GM18858 (cell line): ENCODE data around the gene TMEM59L.
"Not testable (repeated sequence)": the region's sequence is repeated elsewhere in the genome, so short reads cannot be mapped to it uniquely, and the experiment has no call there.

Experiments
- ATAC-seq: cut with Tn5 transposase; IDR thresholded peaks from one replicate; pipeline ENCODE4 v1.9.1; 2021; ENCODE audit not compliant: unreplicated experiment

Gene TMEM59L

DNA sequence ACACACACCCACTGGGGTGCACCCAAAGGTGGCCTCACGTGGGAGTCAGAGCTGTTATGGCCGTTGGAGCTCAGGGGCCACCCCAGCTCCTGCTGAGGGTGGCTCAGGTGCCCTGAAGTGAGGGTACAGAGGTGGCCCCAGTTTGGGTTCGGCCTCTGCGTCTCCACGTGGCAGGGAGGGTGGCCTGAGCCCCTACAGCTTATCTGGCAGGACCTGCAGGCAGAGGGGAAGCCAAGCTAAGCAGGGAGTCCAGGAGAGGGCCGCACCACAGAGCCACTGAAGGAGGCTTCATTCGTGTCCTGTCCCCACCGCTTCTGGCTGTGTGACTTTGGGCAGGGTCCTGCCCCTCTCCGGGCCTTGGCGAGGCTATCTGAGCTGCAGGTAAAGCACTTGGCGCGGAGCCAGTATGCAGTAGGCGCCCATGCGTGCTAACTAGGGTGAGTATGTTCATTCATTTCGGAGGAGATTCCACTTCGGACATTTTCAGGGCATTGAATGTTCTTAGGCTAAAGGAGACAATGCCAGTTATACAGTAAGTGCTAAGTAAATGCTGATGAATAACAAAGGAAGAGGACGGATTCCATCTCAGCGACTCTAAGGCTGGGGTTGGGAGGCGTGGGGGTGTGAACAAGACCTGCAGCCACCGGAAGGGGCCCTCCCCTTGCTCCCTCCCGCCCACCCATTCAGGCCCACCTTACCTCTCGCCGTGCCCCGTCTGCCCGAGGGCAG, 19.1 kb upstream of the TMEM59L start:
- no peak for ATAC-seq

DNA sequence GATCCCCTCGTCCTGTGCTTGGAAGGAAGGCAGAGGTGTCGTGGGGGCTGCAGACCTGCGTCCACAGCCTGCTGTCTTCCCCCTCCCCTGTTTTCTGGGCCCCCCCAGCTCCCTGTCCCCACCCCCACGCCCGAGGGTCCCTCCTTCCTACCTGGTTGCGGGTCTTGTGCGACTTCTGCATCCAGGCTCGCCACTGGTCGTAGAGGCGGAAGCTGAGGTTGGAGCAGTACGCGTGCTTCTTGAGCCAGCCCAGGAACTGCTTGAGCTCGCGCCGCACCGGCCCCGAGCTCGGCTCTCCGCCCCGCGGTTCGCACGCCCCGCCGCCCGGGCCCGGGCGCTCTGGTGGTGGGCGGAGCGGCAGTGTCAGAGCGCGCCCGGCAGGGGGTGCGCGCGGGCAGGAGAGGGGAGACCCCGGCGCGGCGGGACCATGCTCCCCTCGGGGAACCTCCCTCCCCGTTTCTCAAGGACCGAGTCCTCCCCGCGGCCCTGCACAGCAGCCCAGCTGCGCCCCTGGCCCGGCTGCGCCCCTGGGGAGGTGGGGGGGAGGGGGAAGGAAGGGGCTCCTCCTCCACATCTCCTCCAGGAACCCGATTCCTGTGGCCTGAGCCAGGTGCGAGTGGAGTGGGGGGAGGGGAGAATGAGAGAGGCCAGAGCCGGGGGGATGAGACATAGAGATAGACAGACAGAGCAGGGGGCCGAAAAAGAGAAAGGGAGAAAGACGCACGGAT, 18.4 kb upstream of the TMEM59L start:
- no peak for ATAC-seq

DNA sequence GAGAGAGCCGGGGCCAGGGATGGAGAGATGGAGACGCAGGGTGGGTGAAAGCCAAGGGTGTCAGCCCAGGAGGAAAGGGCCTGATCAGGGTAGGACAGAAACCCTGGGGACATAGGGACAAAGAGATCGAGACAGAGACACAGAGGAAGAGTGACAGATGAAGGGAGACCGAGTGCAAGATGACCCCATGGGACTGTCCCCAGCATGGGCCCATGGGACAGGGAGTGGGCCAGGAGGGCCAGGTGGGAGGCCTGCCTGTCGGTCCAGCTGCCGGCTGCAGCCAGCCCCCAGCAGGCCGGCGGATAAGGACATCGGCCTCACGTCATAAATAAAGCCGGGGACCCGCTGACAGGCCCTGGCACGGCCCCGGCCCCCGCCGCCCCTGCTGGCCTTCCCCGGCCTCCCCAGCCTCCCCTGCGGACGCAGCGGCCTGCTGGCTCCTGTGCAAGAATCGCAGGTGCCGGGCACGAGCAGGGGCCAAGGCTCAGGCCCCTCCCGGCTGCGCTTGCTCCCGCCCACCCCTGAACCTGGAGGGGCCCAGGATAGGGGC, 17.8 kb upstream of the TMEM59L start:
- ATAC-seq: no peak

DNA sequence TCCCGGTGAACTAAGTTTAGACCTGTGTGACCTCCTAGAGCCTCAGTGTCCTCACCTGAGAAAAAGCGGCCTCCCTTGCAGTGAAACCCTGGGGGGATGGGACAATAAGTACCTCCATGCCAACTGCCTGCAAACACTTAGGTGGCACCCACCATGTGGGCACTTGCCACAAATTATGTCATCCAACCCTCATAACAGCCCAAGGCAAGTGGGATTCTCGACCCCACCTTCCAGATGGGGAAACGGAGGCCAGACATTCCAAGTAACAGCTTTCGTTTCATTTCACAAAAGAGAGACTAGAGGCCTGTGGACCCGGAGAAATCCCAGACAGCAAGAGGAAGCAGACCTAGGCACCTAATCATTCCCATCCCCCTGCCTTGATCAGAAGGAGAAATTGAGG, 17.2 kb upstream of the TMEM59L start:
- ATAC-seq: no peak

DNA sequence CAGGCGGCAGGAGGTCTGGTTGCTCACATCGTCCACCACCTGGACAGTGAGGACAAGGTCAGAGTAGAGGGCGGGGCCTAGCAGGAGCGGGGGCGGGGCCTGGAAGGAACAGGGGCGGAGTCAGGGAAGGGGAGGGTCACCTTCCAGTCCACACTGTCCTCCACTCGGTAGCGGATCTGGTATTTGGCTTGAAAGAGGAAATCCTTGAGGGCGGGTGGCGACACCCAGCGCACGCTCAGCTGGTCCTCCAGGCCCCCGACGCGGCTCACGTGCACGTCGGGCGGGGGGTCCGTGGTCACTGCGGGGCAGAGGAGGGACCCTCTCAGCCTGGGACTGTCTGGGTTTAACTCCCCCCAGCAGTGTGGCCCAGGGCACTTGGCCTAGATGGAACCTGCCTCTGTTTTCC, 15.9 kb upstream of the TMEM59L start:
- ATAC-seq: no peak

DNA sequence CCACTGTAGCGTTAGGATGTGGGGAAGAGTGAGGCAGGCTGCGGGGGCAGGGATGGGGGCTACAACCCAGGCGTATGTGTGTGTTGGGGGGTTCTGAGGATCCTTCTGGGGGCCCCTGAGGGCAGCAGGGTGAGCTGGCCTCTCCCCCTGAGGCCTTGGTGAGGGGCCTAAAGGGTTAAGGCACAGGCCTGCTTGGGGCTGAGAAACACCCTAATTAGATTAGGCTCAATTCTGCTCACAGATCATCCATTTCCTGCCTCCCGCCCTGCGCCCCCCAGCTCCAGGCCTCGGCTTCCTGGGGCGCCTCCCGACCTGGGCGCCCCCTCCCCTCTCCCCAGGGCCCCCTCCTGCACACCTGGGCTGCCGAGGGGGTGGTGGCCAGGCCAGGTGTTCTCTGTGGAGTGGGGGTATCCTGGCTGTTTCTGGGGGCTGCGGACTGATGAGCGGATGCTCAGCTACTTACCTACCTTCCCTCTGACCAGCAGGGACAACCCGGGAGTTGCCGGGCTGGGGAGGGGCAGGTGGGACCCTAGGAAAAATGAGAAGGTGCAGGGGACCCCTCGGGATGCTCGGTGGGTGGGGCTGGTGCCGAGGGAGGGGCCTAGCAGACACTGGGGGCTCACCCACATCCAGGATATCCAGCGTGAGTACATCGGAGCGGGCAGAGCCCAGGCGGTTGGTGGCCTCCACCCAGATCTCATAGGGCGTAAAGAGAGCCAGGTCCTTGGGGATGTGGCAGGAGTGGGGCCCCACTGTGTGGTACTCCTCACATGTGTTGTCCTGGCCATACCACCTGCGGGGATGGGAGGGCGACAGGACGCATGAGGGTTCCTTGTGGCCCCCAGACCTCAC, 14.6 kb upstream of the TMEM59L start:
- no peak for ATAC-seq

DNA sequence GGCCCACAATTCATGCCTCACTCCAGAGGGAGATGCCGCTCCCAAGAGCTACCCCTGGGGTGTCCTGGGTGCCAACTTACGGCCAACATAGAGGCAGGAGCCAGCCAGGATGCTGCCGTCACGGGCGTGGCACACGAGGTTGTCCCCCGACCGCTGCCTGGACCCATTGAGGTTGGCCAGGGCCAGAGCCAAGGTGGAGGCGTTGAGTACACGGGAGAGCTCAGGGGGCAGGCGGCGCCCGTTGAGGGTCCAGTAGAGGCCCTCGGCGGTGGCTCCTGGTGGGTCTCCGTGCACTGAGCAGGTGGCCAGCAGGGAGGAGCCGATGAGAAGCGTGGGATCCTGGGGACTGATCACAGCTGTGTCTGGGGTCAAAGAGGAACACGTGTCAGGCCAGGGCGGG, 13.2 kb upstream of the TMEM59L start:
- ATAC-seq: no peak

DNA sequence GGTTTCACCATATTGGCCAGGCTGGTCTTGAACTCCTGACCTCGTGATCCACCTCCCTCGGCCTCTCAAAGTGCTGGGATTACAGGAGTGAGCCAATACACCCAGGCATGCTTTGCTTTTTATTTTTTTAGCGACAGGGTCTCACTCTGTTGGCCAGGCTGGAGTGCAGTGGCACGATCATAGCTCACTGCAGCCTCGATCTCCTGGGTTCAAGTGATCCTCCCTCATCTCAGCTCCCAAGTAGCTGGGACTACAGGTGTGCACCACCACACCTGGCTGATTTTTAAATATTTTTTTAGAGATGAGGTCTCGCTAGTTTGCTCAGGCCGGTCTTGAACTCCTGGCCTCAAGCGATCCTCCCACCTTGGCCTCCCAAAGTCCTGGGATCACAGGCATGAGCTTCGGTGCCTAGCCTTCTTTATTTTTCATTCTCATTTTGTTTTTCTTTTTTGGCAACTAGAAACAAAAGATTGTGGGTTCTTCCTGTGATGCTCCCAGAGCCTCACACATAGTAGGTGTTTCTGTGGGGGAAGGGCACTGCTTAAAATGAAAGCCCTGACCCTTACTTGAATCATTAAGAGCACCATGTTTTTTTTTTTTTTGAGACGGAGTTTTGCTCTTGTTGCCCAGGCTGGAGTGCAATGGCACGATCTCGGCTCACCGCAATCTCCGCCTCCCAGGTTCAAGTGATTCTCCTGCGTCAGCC, 11.8 kb upstream of the TMEM59L start:
- not testable (repeated sequence) for ATAC-seq

DNA sequence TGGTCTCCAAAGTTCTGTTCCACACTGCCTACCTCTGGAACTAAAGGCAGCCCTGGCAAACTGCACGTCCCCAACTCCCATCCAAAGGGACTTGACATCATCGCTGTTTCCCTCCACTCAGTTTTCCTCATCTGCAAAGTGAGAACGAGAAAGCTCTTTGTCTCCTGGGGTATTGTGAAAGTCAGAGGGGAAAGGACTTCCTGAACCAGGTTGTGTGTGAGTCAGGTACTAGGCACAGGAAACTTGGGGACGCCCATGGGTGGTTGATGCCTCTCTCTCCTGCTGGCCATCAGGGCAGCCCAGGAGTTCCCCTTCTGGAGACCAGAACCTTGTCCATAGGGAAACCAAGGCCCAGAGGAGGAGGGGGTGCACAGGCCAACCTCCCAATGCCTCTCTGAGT, 10.8 kb upstream of the TMEM59L start:
- ATAC-seq: no peak

DNA sequence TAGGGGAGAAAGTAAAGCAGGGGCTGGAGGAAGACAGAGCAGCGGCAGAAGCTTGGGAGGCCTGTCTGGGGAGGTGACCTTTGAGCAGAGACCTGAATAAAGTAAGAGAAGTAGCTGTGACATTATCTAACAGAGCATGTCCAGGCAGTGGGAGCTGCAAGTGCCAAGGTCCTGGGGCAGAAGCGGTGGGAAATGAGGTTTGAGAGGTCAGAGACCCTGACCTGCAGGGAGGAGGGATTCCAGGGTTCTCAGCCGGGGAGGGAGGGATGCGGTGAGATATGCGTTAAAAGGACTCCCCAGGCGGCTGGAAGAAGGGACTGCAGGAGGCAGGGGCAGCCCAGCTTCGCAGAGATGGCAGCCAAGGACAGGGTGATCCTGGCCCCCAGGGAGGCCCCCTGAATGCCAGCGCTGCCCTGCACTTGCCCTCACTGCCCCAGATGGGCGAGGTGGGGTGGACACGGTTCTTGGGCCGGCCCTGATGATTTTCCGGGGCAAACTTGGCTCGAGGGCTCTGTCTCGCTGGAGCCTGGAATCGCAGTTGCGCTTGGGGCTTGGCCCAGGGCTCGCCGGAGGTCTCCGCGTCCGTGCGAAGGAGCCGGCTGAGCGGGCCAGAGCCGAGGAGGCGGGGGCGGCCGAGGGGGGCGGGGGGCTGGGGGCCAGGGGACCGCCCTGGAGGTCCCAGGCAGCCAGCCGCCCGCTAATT, 9.3 kb upstream of the TMEM59L start:
- no peak for ATAC-seq

DNA sequence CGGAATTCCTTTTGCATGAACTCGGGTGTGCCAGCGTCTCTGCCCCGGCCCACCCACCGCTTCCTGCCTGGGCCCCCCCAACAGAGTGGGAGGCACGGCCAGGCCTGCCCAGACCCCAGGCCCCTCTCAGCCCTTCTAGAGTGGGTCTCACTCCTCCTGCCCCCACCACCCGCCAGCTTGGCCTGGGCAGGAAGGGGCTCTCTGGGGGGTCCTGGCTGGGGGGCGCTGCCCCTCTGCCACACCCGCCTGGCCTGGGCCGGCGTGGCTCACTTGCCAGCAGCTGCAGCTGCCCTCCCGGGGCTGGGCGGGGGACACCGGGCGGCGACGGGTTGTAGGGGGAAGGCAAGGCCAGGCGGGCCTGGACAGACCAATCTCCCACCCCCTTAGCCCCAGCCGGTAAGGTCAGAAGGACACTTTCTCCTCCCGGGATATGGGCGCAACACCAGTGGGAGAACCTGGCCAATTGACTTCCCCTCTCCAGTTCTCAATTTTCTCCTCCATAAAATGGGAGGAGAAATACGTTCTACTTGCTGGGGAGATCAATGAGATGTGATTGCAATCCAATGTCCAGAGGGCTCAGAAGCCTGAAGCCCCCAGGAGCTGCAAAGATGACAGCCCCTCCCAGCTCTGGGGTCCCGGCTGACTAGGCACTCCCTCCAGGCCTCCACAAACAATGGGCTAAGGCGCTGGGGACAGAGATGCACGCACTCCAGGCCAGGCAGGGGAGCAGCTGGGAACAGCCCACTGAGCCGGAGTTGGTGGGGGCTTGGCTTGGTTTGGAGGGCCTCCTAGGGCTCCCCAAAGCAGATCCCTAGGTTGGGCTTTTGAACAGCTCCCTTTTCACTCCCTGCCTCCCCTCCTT, 8.5 kb upstream of the TMEM59L start:
- ATAC-seq: no peak

DNA sequence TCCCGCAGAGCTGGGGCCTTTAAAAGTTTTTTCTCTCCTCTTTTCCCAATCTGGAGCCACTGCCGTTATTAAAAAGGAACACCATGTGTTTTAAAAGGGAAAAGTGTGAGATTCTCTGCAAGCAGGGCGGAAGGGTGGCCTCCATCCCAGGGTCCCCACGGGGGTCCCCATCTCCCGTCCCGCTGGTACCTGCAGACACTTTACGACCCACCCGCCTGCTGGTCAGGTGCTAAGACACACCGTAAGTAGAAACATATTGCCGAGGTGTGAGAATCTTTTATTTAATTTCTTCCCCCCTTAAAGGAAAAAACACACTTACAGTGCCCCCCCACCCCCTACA, 7.9 kb upstream of the TMEM59L start:
- ATAC-seq: no peak

DNA sequence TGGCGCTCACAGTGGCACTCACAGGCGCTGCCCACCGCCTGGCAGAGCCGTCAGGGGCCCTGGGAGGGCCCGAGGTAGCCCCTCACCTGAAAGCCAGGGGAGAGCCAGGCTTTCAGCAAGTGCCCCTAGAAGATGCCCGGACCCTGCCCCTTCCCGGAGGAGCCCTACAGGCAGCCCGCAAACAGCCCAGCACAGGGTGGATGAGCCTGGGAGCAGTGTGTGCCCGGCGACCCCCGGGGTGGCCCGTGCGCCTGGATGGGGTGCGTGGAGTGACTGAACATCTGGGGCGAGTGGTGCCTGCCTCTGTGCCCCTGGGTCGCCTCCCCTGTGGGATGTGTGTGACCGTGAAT, 7.5 kb upstream of the TMEM59L start:
- no peak for ATAC-seq

DNA sequence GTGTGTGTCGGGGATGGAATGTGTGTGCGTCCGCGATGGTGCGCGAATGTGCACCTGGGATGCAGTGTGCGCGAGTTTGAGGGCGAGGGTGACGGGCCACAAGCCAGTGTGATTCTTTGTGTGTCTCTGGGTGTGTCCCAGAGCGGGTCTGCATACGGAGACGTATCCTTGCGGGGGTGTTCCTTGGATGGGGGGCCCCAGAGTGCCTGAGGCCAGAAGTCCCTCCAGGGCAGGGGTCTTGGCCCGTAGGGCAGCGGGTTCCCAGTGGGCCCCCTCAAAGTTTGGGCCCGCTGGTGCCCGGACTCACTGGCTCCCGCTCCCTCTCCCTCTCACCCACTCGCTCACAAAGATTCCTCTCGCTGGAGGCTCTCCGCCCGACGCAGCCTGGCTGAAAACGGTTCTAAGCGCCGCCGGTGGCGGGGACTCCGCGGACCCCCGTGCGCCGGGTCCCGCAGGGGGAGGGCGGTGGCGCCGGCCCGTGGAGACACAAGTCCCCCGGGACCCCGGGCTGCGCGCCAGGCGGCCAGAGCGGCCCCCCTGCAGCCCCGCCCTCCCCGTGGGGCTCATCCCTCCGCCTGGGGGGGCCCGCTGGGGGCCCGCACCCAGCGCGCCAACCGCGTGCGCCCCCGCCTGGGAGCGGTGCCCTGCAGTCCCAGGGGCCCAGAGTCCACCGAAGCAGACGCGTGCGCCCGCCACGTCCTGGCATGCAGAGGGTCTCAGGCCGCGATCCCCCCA, 7.0 kb upstream of the TMEM59L start:
- no peak for ATAC-seq

DNA sequence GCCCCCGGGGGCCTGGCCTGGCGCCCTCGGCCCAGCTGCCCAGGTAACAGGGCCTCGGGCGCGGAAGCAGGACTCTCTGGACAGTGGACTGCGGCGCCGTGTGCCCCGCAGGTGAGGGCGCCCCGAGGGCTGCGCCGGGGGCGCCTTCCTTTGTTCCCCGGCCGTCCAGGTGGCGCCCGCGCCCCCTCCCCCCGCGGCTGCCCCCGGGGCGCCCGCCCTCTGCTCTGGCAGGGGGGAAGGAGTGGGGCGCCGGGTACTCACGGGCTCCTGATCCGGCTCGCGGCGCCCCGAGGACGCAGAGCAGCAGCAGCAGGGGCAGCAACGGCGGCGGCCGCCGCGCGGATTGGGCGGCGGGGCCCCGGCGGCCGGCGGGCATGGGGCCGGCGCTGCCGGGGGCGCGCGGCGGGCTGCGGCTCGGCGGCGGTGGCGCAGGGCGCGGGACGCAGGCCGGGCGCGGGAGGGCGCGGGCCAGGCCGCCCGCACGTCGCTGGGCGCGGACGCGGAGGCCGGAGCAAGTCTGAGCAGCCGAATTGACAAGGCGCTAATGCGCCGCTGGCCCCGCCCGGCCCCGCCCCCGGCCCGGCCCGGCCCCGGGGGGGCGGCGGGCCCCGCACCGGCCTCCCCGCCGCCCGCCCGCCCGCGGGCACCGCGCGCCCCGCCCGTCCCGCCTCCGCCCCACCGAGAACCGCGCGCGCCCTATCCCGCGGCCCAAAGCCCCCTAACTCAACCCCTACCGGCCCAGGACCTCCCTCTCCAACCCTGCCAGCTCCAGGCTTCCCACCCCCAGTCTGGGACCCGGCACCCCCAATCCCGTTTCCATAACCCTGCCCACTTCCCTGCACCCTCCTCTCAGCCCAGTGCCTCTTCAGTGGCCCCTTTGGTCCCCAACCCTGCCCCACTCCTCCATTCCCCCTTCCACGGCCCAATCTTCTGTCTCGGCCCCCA, 6.1 kb upstream of the TMEM59L start, which contains the start of gene CRLF1:
TSS of gene CRLF1 (minus strand) at position 519 of the 945 bp plus-strand sequence. CDS start at position 376, 143 bp downstream.
- no peak for ATAC-seq

DNA sequence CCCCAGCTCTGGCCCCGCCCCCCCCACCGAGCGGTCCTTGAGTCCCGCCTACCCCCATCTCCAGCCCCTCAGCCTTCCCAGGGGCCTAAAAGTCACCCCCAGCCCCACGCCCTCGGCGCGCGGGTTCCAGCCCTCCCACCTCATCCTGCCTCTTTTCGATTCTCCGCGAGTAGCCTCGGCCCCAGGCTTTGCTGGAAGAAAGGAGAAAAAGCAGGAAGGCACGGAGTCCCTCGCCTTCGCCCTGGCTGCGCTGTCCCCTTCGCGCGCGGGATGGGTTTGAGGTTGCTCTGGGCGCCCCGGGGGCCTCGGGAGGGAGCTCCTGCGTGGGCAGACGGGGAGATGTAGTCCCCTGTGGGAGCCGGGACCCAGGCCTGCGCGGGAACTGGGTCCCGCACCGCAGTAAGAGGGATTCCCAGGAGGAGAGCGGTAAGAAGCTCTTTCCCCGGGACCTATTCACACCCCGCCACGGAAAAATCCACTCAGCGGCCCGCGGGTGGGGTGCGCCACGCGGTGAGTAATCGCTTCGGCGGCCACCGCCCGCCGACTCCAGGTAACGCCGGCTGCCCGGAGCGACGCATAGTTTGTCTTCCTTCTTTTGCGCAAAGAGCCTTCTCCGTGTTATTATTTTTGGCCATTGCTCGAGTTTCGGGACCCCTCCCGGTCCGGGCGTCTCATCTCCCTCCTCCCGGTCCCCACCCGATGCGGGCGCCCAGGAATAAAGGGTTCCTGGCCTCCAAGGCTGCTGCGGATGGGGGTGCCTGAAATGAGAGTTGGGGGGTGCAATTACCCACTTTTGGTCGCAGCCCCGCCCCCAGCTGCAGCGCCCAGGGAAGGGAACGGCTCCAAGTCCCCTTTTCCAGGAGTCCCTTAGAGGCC, 5.2 kb upstream of the TMEM59L start:
- no peak for ATAC-seq
